Measurements from ENCODE around the gene MLXIP. TPM values are rescaled to one million over a fixed set of nuclear protein-coding genes. Genes with fewer than 3 reads are reported as not detected.

Gene MLXIP
- total RNA-seq, 4 donors from 2014 or later, result 19.8 to 37.1 (median 21.4) TPM

DNA sequence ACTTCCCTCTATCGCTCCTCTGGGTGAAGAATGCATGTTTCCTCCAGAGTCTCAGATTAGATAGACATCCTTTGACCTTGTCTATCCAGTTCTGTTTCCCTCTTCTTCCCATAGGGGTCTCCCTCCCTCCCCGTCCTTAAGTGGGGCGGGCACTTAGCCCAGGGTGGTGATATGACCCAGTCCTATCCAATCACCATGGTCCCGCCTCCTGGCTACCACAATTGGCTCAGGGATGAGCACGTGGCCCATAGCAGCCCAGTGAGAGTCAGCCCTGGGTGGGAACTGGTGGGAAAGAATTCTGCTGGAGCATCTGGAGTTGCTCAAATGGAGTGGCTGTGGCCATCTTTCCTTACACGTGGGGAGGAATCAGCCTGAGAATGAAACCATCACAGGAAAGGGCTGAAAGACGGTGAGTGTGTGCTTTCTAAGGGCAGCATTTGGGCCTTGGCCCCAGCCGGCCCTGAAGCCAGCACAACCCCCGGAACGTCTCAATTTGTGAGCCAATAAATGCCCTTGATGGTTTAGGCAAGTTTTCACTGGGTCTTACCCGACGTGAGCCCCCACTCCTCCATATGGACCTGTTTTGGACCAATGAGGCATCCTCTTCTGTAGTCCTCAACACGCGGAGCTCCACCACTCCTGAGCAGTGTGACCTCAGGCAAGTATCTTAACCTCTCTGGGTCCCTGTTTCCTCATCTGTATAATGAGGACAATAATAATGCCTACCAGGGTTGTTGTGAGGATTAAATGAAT is 14.4 kb upstream of the MLXIP start:
- TF ChIP-seq CTCF (IDR thresholded peaks at IDR 0.05; ENCODE audit: low read depth), result no peak

DNA sequence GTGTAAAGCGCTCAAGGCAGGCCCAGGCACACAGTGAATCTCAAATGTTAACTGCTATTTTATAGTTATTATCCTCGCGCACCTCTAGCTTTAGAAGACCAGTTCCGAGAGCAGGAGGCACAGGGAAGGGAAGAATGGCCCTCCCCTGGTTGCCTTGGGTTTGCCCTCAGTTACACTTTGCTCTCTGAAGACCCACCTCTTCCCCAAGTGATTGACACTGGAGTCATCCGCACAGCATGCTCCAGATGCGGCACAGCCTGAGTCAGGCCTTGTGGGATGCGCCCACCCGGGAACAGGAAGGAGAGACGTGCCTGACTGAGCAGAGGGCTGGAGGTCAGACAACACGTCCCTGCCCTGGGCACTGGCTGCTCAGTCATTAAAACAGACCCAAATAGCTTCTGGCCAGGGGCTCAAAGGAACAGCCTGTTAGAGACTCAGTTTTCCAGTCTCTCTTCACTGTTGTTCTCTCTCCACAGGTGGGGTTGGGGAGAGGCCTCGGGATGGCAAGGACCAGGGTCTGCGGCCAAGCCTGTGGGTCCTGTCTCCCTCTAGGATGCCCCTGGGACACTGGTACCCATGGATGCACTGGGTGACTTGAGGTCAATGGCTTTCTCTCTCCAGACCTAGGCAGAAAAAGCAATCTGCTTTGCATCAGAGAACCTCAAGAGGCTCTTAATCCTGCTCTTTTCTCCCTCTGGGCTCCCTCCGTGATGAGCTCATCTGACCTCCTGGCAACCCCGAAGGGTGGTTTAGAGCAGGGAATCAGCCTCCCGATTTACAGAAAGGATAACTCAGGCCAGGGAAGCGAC is 13.6 kb upstream of the MLXIP start:
- no peak for TF ChIP-seq CTCF (IDR thresholded peaks at IDR 0.05; ENCODE audit: low read depth)

GRCh38 chr12:122067548-122067947 is 11.0 kb upstream of the MLXIP start:
- TF ChIP-seq CTCF (IDR thresholded peaks at IDR 0.05; ENCODE audit: low read depth), result no peak

DNA sequence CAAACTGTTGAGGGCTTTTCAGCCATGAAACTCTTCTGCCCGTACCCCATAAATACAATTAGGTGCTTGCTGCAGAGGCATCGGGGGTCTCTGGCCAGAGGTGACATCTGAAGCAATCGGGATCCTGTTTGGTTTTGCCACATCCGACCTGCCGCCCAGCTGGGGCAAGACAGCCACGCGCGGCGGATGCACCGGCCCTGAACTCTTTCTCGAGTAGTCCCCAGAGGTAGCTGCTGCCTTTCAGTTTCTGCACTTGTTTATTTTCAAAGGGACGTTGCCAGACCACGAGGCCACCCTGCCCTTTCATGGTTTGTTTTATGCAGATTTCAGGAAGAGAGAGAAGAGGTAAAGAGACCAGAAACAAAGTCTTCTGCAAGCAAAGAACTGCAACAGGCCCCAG is 10.6 kb upstream of the MLXIP start:
- no peak for TF ChIP-seq CTCF (IDR thresholded peaks at IDR 0.05; ENCODE audit: low read depth)

DNA sequence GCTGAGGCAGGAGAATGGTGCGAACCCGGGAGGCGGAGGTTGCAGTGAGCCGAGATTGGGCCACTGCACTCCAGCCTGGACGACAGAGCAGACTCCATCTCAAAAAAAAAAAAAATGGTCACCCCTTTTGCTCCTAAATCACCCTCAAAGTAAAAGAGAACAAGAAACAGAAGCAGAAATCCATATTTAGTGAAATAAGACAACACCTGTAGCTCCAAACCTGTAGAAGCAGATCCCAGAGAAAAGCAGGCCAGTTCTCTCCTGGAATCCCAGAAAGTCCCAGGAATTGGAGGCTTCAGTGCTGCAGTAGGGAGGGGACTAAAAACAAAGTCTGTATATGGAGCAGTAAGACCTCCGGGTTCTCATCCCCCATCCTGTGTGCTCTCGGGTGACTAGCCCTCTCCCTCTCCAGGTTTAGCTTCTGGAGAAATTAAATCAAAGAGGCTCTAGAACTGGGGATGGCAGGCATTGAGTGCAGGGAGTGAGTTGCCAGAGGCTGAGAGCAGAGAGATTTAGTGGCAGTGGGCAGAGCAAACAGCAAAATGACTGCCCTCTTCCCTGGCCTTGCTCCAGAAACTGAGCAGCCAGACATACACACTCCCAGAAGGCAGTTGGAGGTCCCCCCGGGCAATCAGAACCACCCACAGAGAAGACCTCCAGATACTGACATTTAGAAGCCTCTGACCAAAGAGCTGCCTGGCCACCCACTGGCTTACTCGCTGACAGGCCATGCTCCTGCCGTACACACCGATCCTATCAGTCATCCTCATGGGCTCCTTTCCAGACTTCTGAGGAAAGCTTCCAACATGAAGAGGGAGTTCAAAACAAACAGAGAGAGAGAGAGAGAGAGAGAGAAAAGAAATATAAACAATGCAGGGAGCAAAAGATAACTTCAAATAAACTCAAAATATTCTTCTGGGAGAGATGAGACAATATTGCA is 6.3 kb upstream of the MLXIP start:
- TF ChIP-seq CTCF (IDR thresholded peaks at IDR 0.05; ENCODE audit: low read depth), result no peak

DNA sequence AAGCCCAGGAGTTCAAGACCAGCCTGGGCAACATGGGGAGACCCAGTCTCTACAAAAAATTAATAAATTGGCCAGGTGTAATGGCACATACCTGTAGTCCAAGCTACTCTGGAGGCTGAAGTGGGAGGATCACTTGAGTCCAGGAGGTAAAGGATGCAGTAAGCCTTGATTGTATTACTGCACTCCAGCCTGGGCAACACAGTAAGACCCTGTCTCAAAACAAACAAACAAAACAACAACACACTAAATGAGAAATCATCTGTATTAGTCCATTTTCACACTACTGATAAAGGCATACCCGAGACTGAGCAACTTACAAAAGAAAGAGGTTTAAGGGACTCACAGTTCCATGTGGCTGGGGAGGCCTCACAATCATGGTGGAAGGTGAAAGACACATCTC is 4.7 kb upstream of the MLXIP start:
- no peak for TF ChIP-seq CTCF (IDR thresholded peaks at IDR 0.05; ENCODE audit: low read depth)
